PC-9 (cell line): Measurements from ENCODE around the gene ISM1.

Experiments
- CTCF ChIP-seq: fragments of 200-600 bp; sonication (generic); conservative IDR thresholded peaks from 2 replicates; pipeline ENCODE4 v1.6.1; 2017; ENCODE audit warnings: mixed run types, antibody characterized with exemption, mild to moderate bottlenecking, moderate library complexity
- EZH2 ChIP-seq: fragments of 200-600 bp; sonication (generic); IDR thresholded peaks from 2 replicates; pipeline ENCODE4 v1.8.0; 2017; ENCODE audit warnings: antibody characterized with exemption, low read depth

GRCh38 chr20:13313201-13313600 is 92.1 kb downstream of the ISM1 start:
- TF ChIP-seq CTCF (no peak), EZH2 (no peak)
